K562 (cell line): ENCODE data around the gene CETN1. TPM values are rescaled to one million over a fixed set of nuclear protein-coding genes. Genes with fewer than 3 reads are reported as not detected.

Experiments
- ATAC-seq: fragments of 200-7000 bp; cut with Tn5 transposase; 3 replicates; pipeline ENCODE4 v1.9.1; 2020; ENCODE audit warnings: moderate library complexity
- BruUV-seq: library from RNA; stranded (reverse); fragments of 400-500 nt; replicated peaks from 2 replicates; lab custom pipeline; 2021; lab: Mats Ljungman, UMichigan
- CTCF ChIA-PET: fragments of 300-600 bp; formaldehyde crosslinking; extraction: SDS; loops from one replicate; lab custom pipeline; 2021; ENCODE audit warnings: low intra/inter-chr PET ratio; lab: Yijun Ruan, JAX
- POLR2A ChIA-PET: fragments of 300-600, 350-650 bp; sonication (Branson Sonifier 250); formaldehyde crosslinking; extraction: SDS; loops from one replicate; lab custom pipeline; 2021; ENCODE audit warnings: antibody characterized with exemption, inconsistent platforms; lab: Yijun Ruan, JAX
- DNase-seq, 4 experiments: peaks; one replicate each; pipeline versions ENCODE4 v3.0.0 to v3.0.0-alpha.2; 2011 to 2018; ENCODE audit warnings: low spot score in 3 of 4, mixed read lengths in 3 of 4; ENCODE audit errors: extremely low read depth in 1 of 4
- FAIRE-seq: peaks from 2 replicates; lab custom pipeline; 2011; peaks lifted over from hg19 to GRCh38; lab: Jason Lieb, UNC
- H2AFZ ChIP-seq: 2 replicates; pipeline ENCODE4 v1.6.0; 2011; ENCODE audit warnings: low read depth, low read length, control low read depth, inconsistent platforms
- H3K27ac ChIP-seq: fragments of 200-600 bp; 3 replicates; pipeline ENCODE4 v1.8.0; 2011; ENCODE audit warnings: low read depth, mild to moderate bottlenecking, control low read depth, inconsistent platforms, low read length, moderate library complexity, mixed read lengths; ENCODE audit errors: extremely low read depth
- H3K27me3 ChIP-seq, 2 experiments: fragments of 300-600 bp in 1 of 2; 2 replicates in 1 of 2; 3 replicates in 1 of 2; pipeline versions ENCODE4 v1.6.0 to v1.8.0; 2011; ENCODE audit warnings: inconsistent platforms in 2 of 2, low read length in 2 of 2, mild to moderate bottlenecking in 1 of 2, mixed read lengths in 1 of 2, moderate library complexity in 1 of 2; ENCODE audit not compliant: control insufficient read depth in 2 of 2, insufficient read depth in 2 of 2
- H3K36me3 ChIP-seq: fragments of 300-600 bp; 3 replicates; pipeline ENCODE4 v1.8.0; 2011; ENCODE audit warnings: mild to moderate bottlenecking, low read length, inconsistent platforms; ENCODE audit not compliant: control insufficient read depth, insufficient read depth
- H3K4me1 ChIP-seq, 2 experiments: fragments of 200-600 bp in 1 of 2; replicated peaks in 1 of 2; 2 replicates in 1 of 2; 3 replicates in 1 of 2; pipeline versions ENCODE4 v1.5.1 to v1.8.0; 2011; ENCODE audit warnings: inconsistent platforms in 2 of 2, low read length in 2 of 2, mild to moderate bottlenecking in 1 of 2, mixed read lengths in 1 of 2, moderate library complexity in 1 of 2; ENCODE audit not compliant: control insufficient read depth in 2 of 2, insufficient read depth in 2 of 2
- H3K4me2 ChIP-seq: 2 replicates; pipeline ENCODE4 v1.6.1; 2011; ENCODE audit warnings: low read length, control low read depth, inconsistent platforms, mixed read lengths; ENCODE audit not compliant: insufficient read depth
- H3K4me3 ChIP-seq: fragments of 200-600 bp; sonication (generic), shearing (Covaris generic); 2 replicates; pipeline ENCODE4 v1.5.1; 2016; ENCODE audit warnings: control low read depth, inconsistent platforms
- H3K79me2 ChIP-seq: fragments of 200-600 bp; 3 replicates; pipeline ENCODE4 v1.8.0; 2011; ENCODE audit warnings: low read length, inconsistent platforms; ENCODE audit not compliant: control insufficient read depth, insufficient read depth
- H3K9ac ChIP-seq, 2 experiments: 2 replicates each; pipeline versions ENCODE4 v1.6.0 to v1.6.1; 2011; ENCODE audit warnings: low read depth in 2 of 2, low read length in 2 of 2, control low read depth in 1 of 2, inconsistent platforms in 1 of 2, mild to moderate bottlenecking in 1 of 2, mixed read lengths in 1 of 2; ENCODE audit not compliant: insufficient read depth in 1 of 2
- H3K9me1 ChIP-seq: one replicate; pipeline ENCODE4 v1.6.0; 2011; ENCODE audit warnings: inconsistent platforms, mild to moderate bottlenecking, low read length, moderate library complexity; ENCODE audit not compliant: control insufficient read depth, insufficient read depth
- H3K9me3 ChIP-seq: replicated peaks from 2 replicates; pipeline ENCODE4 v1.5.1; 2011; ENCODE audit warnings: low read depth, low read length, inconsistent platforms; ENCODE audit not compliant: control insufficient read depth, insufficient read depth
- H4K20me1 ChIP-seq: replicated peaks from 2 replicates; pipeline ENCODE4 v1.6.1; 2011; ENCODE audit warnings: low read length, inconsistent platforms, mixed read lengths; ENCODE audit not compliant: control insufficient read depth, insufficient read depth
- ATF7 ChIP-seq: fragments of 450-650 bp; IDR thresholded peaks from 2 replicates; pipeline ENCODE4 v1.7.1; 2014; ENCODE audit warnings: mild to moderate bottlenecking, moderate library complexity
- CEBPB ChIP-seq: fragments of 450-650 bp; IDR thresholded peaks from 2 replicates; pipeline ENCODE4 v1.6.1; 2016; ENCODE audit warnings: missing genetic modification characterization, missing compliant biosample characterization
- CEBPG ChIP-seq, 3 experiments: fragments of 200-800 bp in 1 of 3; sonication (Bioruptor generic) in 1 of 3; sonication (generic) in 1 of 3; formaldehyde crosslinking in 1 of 3; IDR thresholded peaks in 2 of 3; conservative IDR thresholded peaks in 1 of 3; 2 replicates each; pipeline versions ENCODE4 v1.6.1 to v1.8.0; 2016 to 2022; ENCODE audit warnings: missing compliant biosample characterization in 2 of 3, missing genetic modification characterization in 2 of 3, mild to moderate bottlenecking in 1 of 3, missing genetic modification reagents in 1 of 3
- JUNB ChIP-seq: fragments of 450-650 bp; formaldehyde crosslinking; conservative IDR thresholded peaks from 2 replicates; pipeline ENCODE4 v1.4.0; 2020; ENCODE audit warnings: mild to moderate bottlenecking
- MED1 ChIP-seq: sonication (generic); formaldehyde crosslinking; IDR thresholded peaks from 2 replicates; pipeline ENCODE4 v1.8.1; 2023; ENCODE audit warnings: missing genetic modification reagents, borderline replicate concordance
- PCBP1 ChIP-seq: fragments of 200-400 bp; formaldehyde crosslinking; IDR thresholded peaks from 2 replicates; pipeline ENCODE4 v1.6.1; 2018; ENCODE audit warnings: mild to moderate bottlenecking, low read depth, low read length; ENCODE audit not compliant: poor library complexity, severe bottlenecking
- PCBP2 ChIP-seq: fragments of 200-400 bp; formaldehyde crosslinking; IDR thresholded peaks from 2 replicates; pipeline ENCODE4 v1.6.1; 2018; ENCODE audit warnings: low read length, low read depth, mild to moderate bottlenecking, moderate library complexity; ENCODE audit not compliant: poor library complexity, severe bottlenecking
- ZNF408 ChIP-seq: fragments of 250-450 bp; sonication (Bioruptor Pico); IDR thresholded peaks from 2 replicates; pipeline ENCODE4 v1.4.0; 2020; ENCODE audit warnings: low read depth, mild to moderate bottlenecking, moderate library complexity
- WGBS: fragments of 100-300 bp; shearing (Covaris generic); methylation state at CpG from one replicate; pipeline ENCODE4 v1.1.6; 2016; ENCODE audit warnings: low coverage, mixed read lengths; ENCODE audit not compliant: insufficient coverage; ENCODE audit errors: missing lambda C conversion rate; 5-methylcytosine and 5-hydroxymethylcytosine counted together
- in situ Hi-C: fragments of 300-500 bp; cut with MboI; formaldehyde crosslinking; loops from 4 replicates; pipeline ENCODE4 v1.15.0; 2018; ENCODE audit warnings: inconsistent platforms, mixed read lengths
- intact Hi-C: fragments of 100-400 bp; cut with micrococcal nuclease; formaldehyde crosslinking; loops from 2 replicates; pipeline ENCODE4 v1.14.2; 2022
- polyA plus RNA-seq, 8 experiments: library from polyadenylated mRNA; depleted of rRNA in 4 of 8; stranded (reverse) in 5 of 8; unstranded in 3 of 8; fragments of >200 nt; fragmentation: Nextera tagmentation in 2 of 8; fragmentation: Illumina TruSeq in 1 of 8; extraction: Ambion mirVana in 2 of 8; extraction: Trizol in 1 of 8; gene quantifications; 2 replicates each; pipeline versions ENCODE4 v1.2.1 to v1.2.3, GENCODE V29; 2011 to 2014; ENCODE audit warnings: inconsistent platforms in 1 of 8, missing spikeins in 1 of 8
- total RNA-seq, 7 experiments: library from RNA; depleted of rRNA in 6 of 7; stranded (reverse); fragments of >200 nt in 6 of 7; fragmentation: Illumina TruSeq in 2 of 7; extraction: Trizol in 2 of 7; gene quantifications; 2 replicates each; pipeline versions ENCODE4 v1.2.1 to v1.2.3, GENCODE V29; 2011 to 2021; ENCODE audit warnings: low replicate concordance in 1 of 7
- TF ChIP-seq, protein P1 (sequence below): fragments of 450-650 bp; IDR thresholded peaks from 2 replicates; pipeline ENCODE4 v1.6.1; 2016; ENCODE audit warnings: missing biosample characterization, missing genetic modification characterization
- TF ChIP-seq, protein P2 (sequence below), 2 experiments: fragments of 450-650 bp in 1 of 2; sonication (generic) in 1 of 2; formaldehyde crosslinking in 1 of 2; IDR thresholded peaks in 1 of 2; conservative IDR thresholded peaks in 1 of 2; 2 replicates each; pipeline versions ENCODE4 v1.6.1 to v1.8.1; 2016 to 2023; ENCODE audit warnings: mild to moderate bottlenecking in 2 of 2, moderate library complexity in 2 of 2, inconsistent platforms in 1 of 2, missing genetic modification reagents in 1 of 2

The CETN1 gene
- total and polyA plus RNA-seq, 9 of the 15 experiments (the other 6 are each of a cell fraction or from before 2014, with no cell fraction given): 0.07 to 0.34 (median 0.19) TPM; not detected in 3

DNA sequence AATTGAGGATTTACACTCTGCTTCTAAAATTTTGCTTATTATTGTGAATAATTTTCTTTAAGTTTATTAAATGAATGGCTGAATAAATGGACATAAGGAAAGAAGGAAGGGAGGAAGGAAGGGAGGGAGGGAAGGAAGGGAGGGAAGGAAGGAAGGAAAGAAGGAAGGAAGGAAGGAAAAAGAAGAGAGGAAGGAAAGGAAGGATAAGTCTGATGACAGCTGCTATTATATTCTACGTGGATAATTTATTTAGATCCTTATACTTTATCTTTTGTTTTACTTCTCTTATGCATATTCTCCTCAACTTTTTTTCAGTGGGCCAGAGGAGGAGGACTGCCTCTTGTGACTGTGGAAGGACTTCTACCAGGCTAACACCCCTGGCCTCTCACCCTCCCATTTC lies 34.0 kb downstream of the CETN1 start:
- intact Hi-C loops: no loop called here
- no TSS peak for BruUV-seq
- Histone ChIP-seq H3K4me3 (no peak overlapping the region), H3K4me1 (peaks cover 0 to 6% of the 10 kb centered on the region in 2 experiments; a peak in 3 of 5 replicates), H2AFZ (no peak overlapping the region), H3K27me3 (peaks cover 7 to 15% of the 10 kb centered on the region in 2 experiments; a peak in 3 of 5 replicates), H3K27ac (no peak overlapping the region), H3K4me2 (no peak overlapping the region), H3K9ac (no peak overlapping the region), H3K9me3 (no peaks in the 10 kb centered on the region), H3K9me1 (no peaks in the 10 kb centered on the region), H3K36me3 (no peaks in the 10 kb centered on the region), H4K20me1 (no peaks in the 10 kb centered on the region), H3K79me2 (no peaks in the 10 kb centered on the region)
- in situ Hi-C loops: no loop called here
- no peak for ATAC-seq
- 19% methylated on average over 1 of the region's 1 CpG for WGBS
- DNase-seq: no peak
- TF ChIP-seq PCBP1: peak; percentile 29
- peak; percentile 79 for TF ChIP-seq PCBP2
- no peak for TF ChIP-seq JUNB (CRISPR knock-in tag)
- ChIA-PET CTCF (interaction anchor here (0.9 kb wide), 1 partner anchor 115 kb away, joined by 3 read pairs; no protein-coding TSS in a partner anchor), POLR2A (interaction anchor here (2.2 kb wide), 1 partner anchor 9 kb away, joined by 9 read pairs; no protein-coding TSS in a partner anchor)
- FAIRE-seq: no peak

DNA sequence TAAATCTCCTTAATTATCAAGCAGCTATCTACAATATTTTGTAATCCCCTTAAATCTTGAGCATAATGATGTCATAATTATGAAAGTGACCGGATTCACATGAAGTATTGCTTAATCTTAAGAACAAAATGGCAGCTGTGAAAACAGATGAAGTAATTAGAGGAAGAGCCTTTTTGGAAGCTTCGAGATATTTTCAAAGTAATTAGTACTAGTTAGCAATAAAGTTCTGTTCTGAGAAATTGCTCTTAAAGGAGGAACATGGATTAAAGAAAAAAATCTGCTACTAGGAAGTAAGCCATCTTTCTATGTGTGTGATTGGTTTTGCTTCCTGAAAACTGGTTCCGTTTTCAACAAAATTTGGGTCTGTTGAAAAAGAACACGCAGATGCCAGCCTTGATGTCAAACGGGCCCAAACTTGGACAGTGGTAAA lies 34.9 kb downstream of the CETN1 start:
- peaks cover 7 to 15% of the 10 kb centered on the region in 2 experiments; a peak in 3 of 5 replicates for H3K27me3 ChIP-seq
- H2AFZ ChIP-seq: no peak overlapping the region
- H3K9me1 ChIP-seq: no peaks in the 10 kb centered on the region
- H3K4me3 ChIP-seq: no peak overlapping the region
- H3K4me1 ChIP-seq: peaks cover 0 to 6% of the 10 kb centered on the region in 2 experiments; a peak in 3 of 5 replicates
- no peaks in the 10 kb centered on the region for H3K79me2 ChIP-seq
- CTCF ChIA-PET: interaction anchor here (0.9 to 3.0 kb wide), 2 partner anchors 19 to 116 kb away, joined by 3 to 10 read pairs; partner anchors contain the start of gene CLUL1
- FAIRE-seq: no peak
- H3K4me2 ChIP-seq: no peak overlapping the region
- intact Hi-C loops (loop anchor here (5.0 kb wide), 1 partner anchor 118 kb away; no protein-coding TSS in a partner anchor), in situ Hi-C loops (no loop called here)
- H3K36me3 ChIP-seq: no peaks in the 10 kb centered on the region
- DNase-seq: no peak
- no peak overlapping the region for H3K9ac ChIP-seq
- no peak overlapping the region for H3K27ac ChIP-seq
- TF ChIP-seq ZNF408: no peak
- no peak for TF ChIP-seq MED1 (CRISPR knock-in tag)
- peak; percentile 61; the same call in 1 of the 2 replicates for TF ChIP-seq ATF7
- TF ChIP-seq, protein P1, sequence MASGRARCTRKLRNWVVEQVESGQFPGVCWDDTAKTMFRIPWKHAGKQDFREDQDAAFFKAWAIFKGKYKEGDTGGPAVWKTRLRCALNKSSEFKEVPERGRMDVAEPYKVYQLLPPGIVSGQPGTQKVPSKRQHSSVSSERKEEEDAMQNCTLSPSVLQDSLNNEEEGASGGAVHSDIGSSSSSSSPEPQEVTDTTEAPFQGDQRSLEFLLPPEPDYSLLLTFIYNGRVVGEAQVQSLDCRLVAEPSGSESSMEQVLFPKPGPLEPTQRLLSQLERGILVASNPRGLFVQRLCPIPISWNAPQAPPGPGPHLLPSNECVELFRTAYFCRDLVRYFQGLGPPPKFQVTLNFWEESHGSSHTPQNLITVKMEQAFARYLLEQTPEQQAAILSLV: 0 out of 2 replicates have a peak, but pooled peaks have one; percentile 43
- TF ChIP-seq, protein P2, sequence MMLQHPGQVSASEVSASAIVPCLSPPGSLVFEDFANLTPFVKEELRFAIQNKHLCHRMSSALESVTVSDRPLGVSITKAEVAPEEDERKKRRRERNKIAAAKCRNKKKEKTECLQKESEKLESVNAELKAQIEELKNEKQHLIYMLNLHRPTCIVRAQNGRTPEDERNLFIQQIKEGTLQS (IDR thresholded peaks at IDR 0.05): peak; percentile 57
- TF ChIP-seq, protein P2 (CRISPR knock-in tag; conservative IDR thresholded peaks at IDR 0.05): no peak
- TF ChIP-seq CEBPB: peak; percentile 89
- no peak for TF ChIP-seq CEBPG (CRISPR knock-in tag; IDR thresholded peaks at IDR 0.05)
- TF ChIP-seq CEBPG (tag; conservative IDR thresholded peaks at IDR 0.05 in 1 of 2, IDR thresholded peaks at IDR 0.05 in 1 of 2): peak; percentile 87 to 89
- H3K9me3 ChIP-seq: no peaks in the 10 kb centered on the region
- ATAC-seq: no peak
- POLR2A ChIA-PET: interaction anchor here (0.7 to 2.2 kb wide), 3 partner anchors 10 to 45 kb away, joined by 3 to 9 read pairs (median 3); no protein-coding TSS in a partner anchor
- no TSS peak for BruUV-seq
- WGBS: 17% methylated on average over 5 of the region's 5 CpGs
- H4K20me1 ChIP-seq: no peaks in the 10 kb centered on the region
